K562 (cell line): Measurements from ENCODE around the gene TJP2. TPM values are rescaled to one million over a fixed set of nuclear protein-coding genes. Genes with fewer than 3 reads are reported as not detected.
A peak's percentile ranks its signal among the peaks of the same experiment; 100 is the strongest.

Experiments used
- ARNT ChIP-seq, 2 experiments: fragments of 450-650 bp; IDR thresholded peaks; 2 replicates each; pipeline ENCODE4 v1.6.1; 2016; ENCODE audit warnings: mild to moderate bottlenecking in 1 of 2
- BRCA1 ChIP-seq, 2 experiments: fragments of 450-650 bp in 1 of 2; sonication (generic) in 1 of 2; formaldehyde crosslinking in 1 of 2; IDR thresholded peaks; 2 replicates each; pipeline versions ENCODE4 v1.5.0 to v1.6.1; 2017 to 2020; ENCODE audit warnings: mild to moderate bottlenecking in 1 of 2, missing genetic modification reagents in 1 of 2
- RFX5 ChIP-seq: IDR thresholded peaks from 2 replicates; pipeline ENCODE4 v1.6.1; 2011; ENCODE audit warnings: low read depth, mild to moderate bottlenecking, improper control_type of control experiment, low read length
- STAT5A ChIP-seq: IDR thresholded peaks from 2 replicates; pipeline ENCODE4 v1.6.1; 2012; ENCODE audit warnings: low read length, inconsistent platforms, borderline replicate concordance
- ZBED1 ChIP-seq: IDR thresholded peaks from 2 replicates; pipeline ENCODE4 v1.6.1; 2014
- polyA plus RNA-seq, 8 experiments: library from polyadenylated mRNA; depleted of rRNA in 4 of 8; stranded (reverse) in 5 of 8; unstranded in 3 of 8; fragments of >200 nt; fragmentation: Nextera tagmentation in 2 of 8; fragmentation: Illumina TruSeq in 1 of 8; extraction: Ambion mirVana in 2 of 8; extraction: Trizol in 1 of 8; gene quantifications; 2 replicates each; pipeline versions ENCODE4 v1.2.1 to v1.2.3, GENCODE V29; 2011 to 2014; ENCODE audit warnings: inconsistent platforms in 1 of 8, missing spikeins in 1 of 8
- total RNA-seq, 7 experiments: library from RNA; depleted of rRNA in 6 of 7; stranded (reverse); fragments of >200 nt in 6 of 7; fragmentation: Illumina TruSeq in 2 of 7; extraction: Trizol in 2 of 7; gene quantifications; 2 replicates each; pipeline versions ENCODE4 v1.2.1 to v1.2.3, GENCODE V29; 2011 to 2021; ENCODE audit warnings: low replicate concordance in 1 of 7
- TF ChIP-seq, protein P1 (sequence below): fragments of 250-450 bp; sonication (Bioruptor Pico); IDR thresholded peaks from 2 replicates; pipeline ENCODE4 v1.4.0; 2020
- TF ChIP-seq, protein P2 (sequence below): fragments of 450-650 bp; formaldehyde crosslinking; IDR thresholded peaks from 2 replicates; pipeline ENCODE4 v1.4.0; 2022; ENCODE audit warnings: missing genetic modification characterization

Gene TJP2
- total and polyA plus RNA-seq, 9 of the 15 experiments (the other 6 are each of a cell fraction or from before 2014, with no cell fraction given), result 4.0 to 24.1 (median 16.8) TPM

DNA sequence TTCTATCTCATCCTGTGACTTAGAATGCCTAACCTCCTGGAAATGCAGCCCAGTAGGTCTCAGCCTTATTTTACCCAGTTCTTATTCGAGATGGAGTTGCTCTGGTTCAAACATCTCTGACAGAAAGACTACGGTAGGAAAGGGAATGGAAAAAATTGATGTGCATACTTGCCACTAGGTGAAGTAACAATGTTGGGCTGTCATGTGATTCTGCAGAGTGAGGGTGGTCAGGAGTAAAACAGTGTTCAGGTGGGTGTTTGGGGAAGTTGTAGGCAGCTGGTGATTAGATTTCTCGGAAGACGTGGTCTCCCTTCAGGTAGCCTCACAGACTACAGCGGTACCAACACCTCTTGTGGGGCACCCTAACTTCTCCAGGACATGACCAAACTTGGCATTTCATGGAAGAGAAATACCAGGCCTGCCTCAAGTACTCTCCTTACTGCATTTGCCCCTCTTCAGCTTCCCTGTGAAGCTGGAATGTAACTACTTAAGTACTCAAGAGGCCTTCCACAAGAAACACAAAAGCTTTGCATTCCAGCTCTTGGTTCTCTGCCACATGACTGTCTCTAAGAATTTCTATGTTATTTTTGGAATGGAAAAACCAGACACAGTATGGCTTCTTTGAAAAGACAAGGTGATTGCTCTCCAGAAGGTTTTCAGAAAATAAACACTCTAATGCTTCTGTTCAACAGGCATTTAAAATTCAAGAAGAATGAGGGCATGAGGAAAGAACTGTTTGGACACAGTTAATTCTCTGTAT is 133.5 kb downstream of the TJP2 start (continued):
- TF ChIP-seq, protein P1, sequence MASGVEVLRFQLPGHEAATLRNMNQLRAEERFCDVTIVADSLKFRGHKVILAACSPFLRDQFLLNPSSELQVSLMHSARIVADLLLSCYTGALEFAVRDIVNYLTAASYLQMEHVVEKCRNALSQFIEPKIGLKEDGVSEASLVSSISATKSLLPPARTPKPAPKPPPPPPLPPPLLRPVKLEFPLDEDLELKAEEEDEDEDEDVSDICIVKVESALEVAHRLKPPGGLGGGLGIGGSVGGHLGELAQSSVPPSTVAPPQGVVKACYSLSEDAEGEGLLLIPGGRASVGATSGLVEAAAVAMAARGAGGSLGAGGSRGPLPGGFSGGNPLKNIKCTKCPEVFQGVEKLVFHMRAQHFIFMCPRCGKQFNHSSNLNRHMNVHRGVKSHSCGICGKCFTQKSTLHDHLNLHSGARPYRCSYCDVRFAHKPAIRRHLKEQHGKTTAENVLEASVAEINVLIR (CRISPR knock-in tag), result 0 out of 2 replicates have a peak, but pooled peaks have one; percentile 6
- TF ChIP-seq BRCA1 (IDR thresholded peaks at IDR 0.05), result no peak
- no peak for TF ChIP-seq BRCA1 (CRISPR knock-in tag; IDR thresholded peaks at IDR 0.05)
- no peak for TF ChIP-seq ZBED1
- TF ChIP-seq, protein P2, sequence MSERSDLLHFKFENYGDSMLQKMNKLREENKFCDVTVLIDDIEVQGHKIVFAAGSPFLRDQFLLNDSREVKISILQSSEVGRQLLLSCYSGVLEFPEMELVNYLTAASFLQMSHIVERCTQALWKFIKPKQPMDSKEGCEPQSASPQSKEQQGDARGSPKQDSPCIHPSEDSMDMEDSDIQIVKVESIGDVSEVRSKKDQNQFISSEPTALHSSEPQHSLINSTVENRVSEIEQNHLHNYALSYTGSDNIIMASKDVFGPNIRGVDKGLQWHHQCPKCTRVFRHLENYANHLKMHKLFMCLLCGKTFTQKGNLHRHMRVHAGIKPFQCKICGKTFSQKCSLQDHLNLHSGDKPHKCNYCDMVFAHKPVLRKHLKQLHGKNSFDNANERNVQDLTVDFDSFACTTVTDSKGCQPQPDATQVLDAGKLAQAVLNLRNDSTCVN (CRISPR knock-in tag), result peak; percentile 9; the same call in 1 of the 2 replicates
- TF ChIP-seq ARNT (IDR thresholded peaks at IDR 0.05), result no peak
- no peak for TF ChIP-seq RFX5
- no peak for TF ChIP-seq STAT5A
